GM18861 (cell line): ENCODE measurements around the gene TTLL11.

Source experiments
- ATAC-seq: cut with Tn5 transposase; IDR thresholded peaks from one replicate; pipeline ENCODE4 v1.9.1; 2021; ENCODE audit not compliant: unreplicated experiment

The TTLL11 gene

GRCh38 chr9:121778252-121779225, 314.6 kb downstream of the TTLL11 start:
- ATAC-seq: no peak

GRCh38 chr9:121776739-121777637, 316.1 kb downstream of the TTLL11 start:
- no peak for ATAC-seq

- ATAC-seq: no peak
Measured at GRCh38 chr9:121776001-121776738, 316.9 kb downstream of the TTLL11 start.

GRCh38 chr9:121774715-121775613, 318.1 kb downstream of the TTLL11 start:
- ATAC-seq: no peak

GRCh38 chr9:121773954-121774714, 319.0 kb downstream of the TTLL11 start:
- ATAC-seq: no peak

- ATAC-seq: no peak
Measured at GRCh38 chr9:121773286-121773953, 319.7 kb downstream of the TTLL11 start.

- ATAC-seq: no peak
Measured at GRCh38 chr9:121772600-121773285, 320.4 kb downstream of the TTLL11 start.
